D721Med (cell line): ENCODE data around the gene MYO19.

Source experiments
- DNase-seq: peaks from one replicate; pipeline ENCODE4 v3.0.0; 2011; ENCODE audit warnings: low spot score; ENCODE audit not compliant: insufficient read length
- FAIRE-seq: peaks from 2 replicates; lab custom pipeline; 2011; peaks lifted over from hg19 to GRCh38; lab: Jason Lieb, UNC
- CTCF ChIP-seq: IDR thresholded peaks from 2 replicates; pipeline ENCODE4 v1.5.1; 2012; ENCODE audit warnings: mild to moderate bottlenecking, control low read depth; ENCODE audit not compliant: insufficient read depth; ENCODE audit errors: missing control alignments

MYO19 gene

GRCh38 chr17:36498560-36499300 lies 35.9 kb downstream of the MYO19 start:
- TF ChIP-seq CTCF, result no peak
- DNase-seq (no peak), FAIRE-seq (no peak)

GRCh38 chr17:36498155-36498554 lies 36.5 kb downstream of the MYO19 start:
- DNase-seq (no peak), FAIRE-seq (no peak)
- no peak for TF ChIP-seq CTCF

GRCh38 chr17:36496018-36496789 lies 38.5 kb downstream of the MYO19 start:
- FAIRE-seq (no peak), DNase-seq (no peak)
- TF ChIP-seq CTCF, result no peak

- no peak for TF ChIP-seq CTCF
- FAIRE-seq (no peak), DNase-seq (no peak)
Observed at GRCh38 chr17:36495076-36495578, 39.5 kb downstream of the MYO19 start.

GRCh38 chr17:36494674-36495073 lies 40.0 kb downstream of the MYO19 start:
- FAIRE-seq (no peak), DNase-seq (no peak)
- TF ChIP-seq CTCF, result no peak

GRCh38 chr17:36493956-36494355 lies 40.7 kb downstream of the MYO19 start:
- TF ChIP-seq CTCF, result no peak
- FAIRE-seq (no peak), DNase-seq (no peak)
